ENCODE results near the gene SLC30A7.

Gene SLC30A7

DNA sequence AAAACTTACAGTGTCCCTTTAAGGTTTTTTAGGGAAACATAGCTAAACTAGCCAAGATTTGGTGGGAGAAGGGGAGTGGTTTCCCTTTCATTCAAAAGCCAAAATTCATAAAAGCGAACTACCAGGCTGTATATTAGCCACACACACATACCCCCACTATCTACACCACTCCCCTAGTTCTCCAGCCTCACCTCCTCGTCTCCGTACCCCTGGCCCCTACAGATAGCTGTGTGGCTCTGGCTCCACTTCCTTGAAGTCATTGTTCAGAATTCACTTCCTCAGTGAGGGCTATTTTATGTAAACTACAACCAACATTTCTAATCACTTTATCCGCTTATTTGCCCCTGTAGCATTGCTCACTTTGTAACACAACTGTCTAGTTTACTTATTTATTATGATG is 135.0 kb downstream of the SLC30A7 start:
- DNase-seq = no peak
